Measurements from ENCODE around the gene WBP4.

DNA sequence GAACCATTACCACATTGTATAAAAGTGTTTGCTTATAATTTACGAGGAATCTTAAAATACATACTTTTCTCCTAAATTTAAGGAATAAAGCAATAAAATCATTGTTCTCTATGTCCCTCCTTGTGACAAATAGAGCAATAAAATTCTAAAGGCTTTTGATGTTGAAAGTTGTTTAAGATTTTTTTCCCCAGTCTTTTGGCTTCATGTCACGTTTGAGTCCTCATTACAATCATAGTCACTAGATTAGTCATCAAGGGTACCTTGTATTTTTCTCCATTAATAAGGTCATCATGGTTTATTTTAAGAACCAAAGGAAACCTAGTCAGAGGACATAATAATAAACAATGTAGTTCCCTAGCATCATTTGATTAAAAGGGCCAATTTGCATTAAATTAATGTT lies 3.2 kb downstream of the WBP4 start:
- TF ChIP-seq GATA3 (IDR thresholded peaks at IDR 0.05; ENCODE audit: low read depth, low read length) (no peak), GATA2 (IDR thresholded peaks at IDR 0.05; ENCODE audit: low read depth, low read length) (no peak)
